Activated CD4-positive, alpha-beta T cell treated with anti-CD3 and anti-CD28 coated beads, Interleukin-2, amount 10 ng/mL, durations not matched to agents 7 days and 5 days (primary cell): ENCODE data around the gene ZNF723. TPM values are rescaled to one million over a fixed set of nuclear protein-coding genes. Genes with fewer than 3 reads are reported as not detected.

Experiments used
- total RNA-seq, 2 experiments: library from RNA; stranded (reverse); gene quantifications; one replicate each; pipeline ENCODE4 v1.2.3, GENCODE V29; 2021

Gene ZNF723
- total RNA-seq, 2 experiments from 2014 or later: not detected

Other genes starting within 250 kb of the ZNF723 start
- 1 to 10 TPM; 2.7 TPM for gene ZNF492, start 198.0 kb upstream of the ZNF723 start, total RNA-seq
- gene ZNF99, start 48.1 kb upstream of the ZNF723 start, total RNA-seq: not detected
- gene ZNF728, start 170.9 kb downstream of the ZNF723 start, total RNA-seq: not detected